PFSK-1 (cell line): ENCODE data around the gene PRSS56.

Experiments used
- FOXP2 ChIP-seq: optimal IDR thresholded peaks from 2 replicates; pipeline ENCODE3; 2011; ENCODE audit warnings: borderline replicate concordance, control low read depth, inconsistent platforms; ENCODE audit not compliant: insufficient read depth; ENCODE audit errors: extremely low read length, extremely low read depth
- POLR2AphosphoS5 ChIP-seq: IDR thresholded peaks from 2 replicates; pipeline ENCODE4 v1.6.1; 2012; ENCODE audit warnings: low read depth, mild to moderate bottlenecking, control low read depth, low read length, moderate library complexity
- REST ChIP-seq, 2 experiments: IDR thresholded peaks; 2 replicates each; pipeline versions ENCODE4 v1.6.1 to v1.8.0; 2011 to 2012; ENCODE audit warnings: low read depth in 2 of 2, low read length in 2 of 2, control low read depth in 1 of 2, inconsistent platforms in 1 of 2, mild to moderate bottlenecking in 1 of 2, moderate library complexity in 1 of 2; ENCODE audit not compliant: insufficient read depth in 1 of 2
- SIN3A ChIP-seq: IDR thresholded peaks from 2 replicates; pipeline ENCODE4 v1.6.1; 2012; ENCODE audit warnings: mild to moderate bottlenecking, low read length, moderate library complexity, borderline replicate concordance; ENCODE audit not compliant: insufficient read depth
- TAF1 ChIP-seq: IDR thresholded peaks from 2 replicates; pipeline ENCODE4 v1.6.1; 2012; ENCODE audit warnings: low read length, control low read depth, borderline replicate concordance; ENCODE audit not compliant: insufficient read depth

The PRSS56 gene

GRCh38 chr2:232545511-232546375, 25.6 kb downstream of the PRSS56 start:
- TF ChIP-seq TAF1: no peak
- TF ChIP-seq POLR2AphosphoS5: no peak
- TF ChIP-seq SIN3A: no peak
- no peak for TF ChIP-seq REST (IDR thresholded peaks at IDR 0.05; ENCODE audit: insufficient read depth in 1 of 2, low read depth in 2 of 2, low read length in 2 of 2)
- TF ChIP-seq FOXP2: no peak

- no peak for TF ChIP-seq TAF1
- TF ChIP-seq SIN3A: no peak
- TF ChIP-seq REST (IDR thresholded peaks at IDR 0.05; ENCODE audit: insufficient read depth in 1 of 2, low read depth in 2 of 2, low read length in 2 of 2): no peak
- TF ChIP-seq POLR2AphosphoS5: no peak
- TF ChIP-seq FOXP2: no peak
These were observed 27.8 kb downstream of the PRSS56 start for GRCh38 chr2:232547991-232548390.

GRCh38 chr2:232549655-232550353, 29.6 kb downstream of the PRSS56 start:
- TF ChIP-seq POLR2AphosphoS5 (no peak), FOXP2 (no peak), REST (IDR thresholded peaks at IDR 0.05; ENCODE audit: insufficient read depth in 1 of 2, low read depth in 2 of 2, low read length in 2 of 2) (no peak), TAF1 (no peak), SIN3A (no peak)

- TF ChIP-seq TAF1: peak; percentile 89
- peak; percentile 86 for TF ChIP-seq FOXP2
- peak; percentile 60 to 62; a peak in 3 of 4 replicates for TF ChIP-seq REST (IDR thresholded peaks at IDR 0.05; ENCODE audit: insufficient read depth in 1 of 2, low read depth in 2 of 2, low read length in 2 of 2)
- peak; percentile 87 for TF ChIP-seq POLR2AphosphoS5
- 0 out of 2 replicates have a peak, but pooled peaks have one; percentile 9 for TF ChIP-seq SIN3A
These were observed 30.4 kb downstream of the PRSS56 start, which contains the start of the genes EIF4E2 and TIGD1 for GRCh38 chr2:232550354-232551249. Gene EIF4E2 (plus strand): TSS chr2:232550689. CDS start chr2:232550725, 36 bp downstream. Gene TIGD1 (minus strand): TSS chr2:232550557. CDS start chr2:232549882, 675 bp downstream.
